ENCODE results near the gene SNAP91.
"Not testable (repeated sequence)": the region's sequence is repeated elsewhere in the genome, so short reads cannot be mapped to it uniquely, and the experiment has no call there.

DNA sequence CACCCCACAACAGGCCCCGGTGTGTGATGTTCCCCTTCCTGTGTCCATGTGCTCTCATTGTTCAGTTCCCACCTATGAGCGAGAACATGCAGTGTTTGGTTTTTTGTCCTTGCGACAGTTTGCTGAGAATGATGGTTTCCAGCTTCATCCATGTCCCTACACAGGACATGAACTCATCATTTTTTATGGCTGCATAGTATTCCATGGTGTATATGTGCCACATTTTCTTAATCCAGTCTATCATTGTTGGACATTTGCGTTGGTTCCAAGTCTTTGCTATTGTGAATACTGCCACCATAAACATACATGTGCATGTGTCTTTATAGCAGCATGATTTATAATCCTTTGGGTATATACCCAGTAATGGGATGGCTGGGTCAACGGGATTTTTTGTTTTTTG lies 43.5 kb upstream of the SNAP91 start:
- TF ChIP-seq, protein P1, sequence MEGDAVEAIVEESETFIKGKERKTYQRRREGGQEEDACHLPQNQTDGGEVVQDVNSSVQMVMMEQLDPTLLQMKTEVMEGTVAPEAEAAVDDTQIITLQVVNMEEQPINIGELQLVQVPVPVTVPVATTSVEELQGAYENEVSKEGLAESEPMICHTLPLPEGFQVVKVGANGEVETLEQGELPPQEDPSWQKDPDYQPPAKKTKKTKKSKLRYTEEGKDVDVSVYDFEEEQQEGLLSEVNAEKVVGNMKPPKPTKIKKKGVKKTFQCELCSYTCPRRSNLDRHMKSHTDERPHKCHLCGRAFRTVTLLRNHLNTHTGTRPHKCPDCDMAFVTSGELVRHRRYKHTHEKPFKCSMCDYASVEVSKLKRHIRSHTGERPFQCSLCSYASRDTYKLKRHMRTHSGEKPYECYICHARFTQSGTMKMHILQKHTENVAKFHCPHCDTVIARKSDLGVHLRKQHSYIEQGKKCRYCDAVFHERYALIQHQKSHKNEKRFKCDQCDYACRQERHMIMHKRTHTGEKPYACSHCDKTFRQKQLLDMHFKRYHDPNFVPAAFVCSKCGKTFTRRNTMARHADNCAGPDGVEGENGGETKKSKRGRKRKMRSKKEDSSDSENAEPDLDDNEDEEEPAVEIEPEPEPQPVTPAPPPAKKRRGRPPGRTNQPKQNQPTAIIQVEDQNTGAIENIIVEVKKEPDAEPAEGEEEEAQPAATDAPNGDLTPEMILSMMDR (IDR thresholded peaks at IDR 0.05): not testable (repeated sequence)
- TF ChIP-seq, protein P2, sequence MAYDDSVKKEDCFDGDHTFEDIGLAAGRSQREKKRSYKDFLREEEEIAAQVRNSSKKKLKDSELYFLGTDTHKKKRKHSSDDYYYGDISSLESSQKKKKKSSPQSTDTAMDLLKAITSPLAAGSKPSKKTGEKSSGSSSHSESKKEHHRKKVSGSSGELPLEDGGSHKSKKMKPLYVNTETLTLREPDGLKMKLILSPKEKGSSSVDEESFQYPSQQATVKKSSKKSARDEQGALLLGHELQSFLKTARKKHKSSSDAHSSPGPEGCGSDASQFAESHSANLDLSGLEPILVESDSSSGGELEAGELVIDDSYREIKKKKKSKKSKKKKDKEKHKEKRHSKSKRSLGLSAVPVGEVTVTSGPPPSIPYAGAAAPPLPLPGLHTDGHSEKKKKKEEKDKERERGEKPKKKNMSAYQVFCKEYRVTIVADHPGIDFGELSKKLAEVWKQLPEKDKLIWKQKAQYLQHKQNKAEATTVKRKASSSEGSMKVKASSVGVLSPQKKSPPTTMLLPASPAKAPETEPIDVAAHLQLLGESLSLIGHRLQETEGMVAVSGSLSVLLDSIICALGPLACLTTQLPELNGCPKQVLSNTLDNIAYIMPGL (CRISPR knock-in tag; IDR thresholded peaks at IDR 0.05): not testable (repeated sequence)
- TF ChIP-seq ZNF263 (CRISPR knock-in tag; IDR thresholded peaks at IDR 0.05; ENCODE audit: low read depth); FOXJ3 (CRISPR knock-in tag; IDR thresholded peaks at IDR 0.05; ENCODE audit: borderline replicate concordance); PRRX2 (CRISPR knock-in tag; IDR thresholded peaks at IDR 0.05): not testable (repeated sequence)
- TF ChIP-seq, protein P3, sequence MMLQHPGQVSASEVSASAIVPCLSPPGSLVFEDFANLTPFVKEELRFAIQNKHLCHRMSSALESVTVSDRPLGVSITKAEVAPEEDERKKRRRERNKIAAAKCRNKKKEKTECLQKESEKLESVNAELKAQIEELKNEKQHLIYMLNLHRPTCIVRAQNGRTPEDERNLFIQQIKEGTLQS (CRISPR knock-in tag; conservative IDR thresholded peaks at IDR 0.05): not testable (repeated sequence)
